HG02870 (cell line): Measurements from ENCODE around the gene CNDP2.

Experiments
- ATAC-seq: cut with Tn5 transposase; IDR thresholded peaks from one replicate; pipeline ENCODE4 v1.9.1; 2021; ENCODE audit warnings: mild to moderate bottlenecking, moderate library complexity; ENCODE audit not compliant: unreplicated experiment

Gene CNDP2

GRCh38 chr18:74532511-74533025, 36.4 kb downstream of the CNDP2 start:
- ATAC-seq: no peak

GRCh38 chr18:74533666-74534065, 37.5 kb downstream of the CNDP2 start:
- ATAC-seq: no peak

DNA sequence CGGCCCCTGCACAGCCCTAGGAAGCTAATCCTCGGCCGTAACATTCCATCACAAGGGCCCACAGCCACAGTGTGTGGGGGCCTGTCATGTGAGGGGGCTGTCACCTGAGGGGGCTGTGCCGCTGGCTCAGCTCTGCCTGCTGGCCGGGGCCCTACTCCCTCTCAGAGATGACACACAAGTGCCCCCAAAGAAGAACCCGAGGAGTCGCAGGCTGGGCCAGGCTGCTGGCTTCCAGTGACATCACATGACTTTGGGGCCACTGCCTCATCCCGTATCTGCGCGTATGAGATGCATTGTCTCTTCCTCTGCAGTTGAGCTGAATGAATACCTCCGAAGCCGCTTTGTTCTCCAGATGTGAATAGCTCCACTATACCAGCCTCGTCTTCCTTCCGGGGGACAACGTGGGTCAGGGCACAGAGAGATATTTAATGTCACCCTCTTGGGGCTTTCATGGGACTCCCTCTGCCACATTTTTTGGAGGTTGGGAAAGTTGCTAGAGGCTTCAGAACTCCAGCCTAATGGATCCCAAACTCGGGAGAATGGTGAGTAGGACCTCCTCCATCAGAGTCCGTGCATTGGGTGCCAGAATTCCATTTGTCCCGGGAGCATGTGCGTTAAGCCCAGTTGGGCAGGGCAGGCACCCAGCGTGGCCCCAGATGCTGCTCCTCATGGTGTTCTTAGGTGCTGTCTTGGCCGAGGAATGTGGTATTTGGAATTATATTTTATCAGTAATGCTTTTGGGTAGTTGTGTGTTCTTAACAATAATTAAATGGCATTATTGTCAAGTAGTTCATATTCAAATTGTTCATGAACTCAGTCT, 38.2 kb downstream of the CNDP2 start, which contains the start of gene CNDP1:
Gene CNDP1 (plus strand): TSS at position 351 of the 820 bp plus-strand sequence. CDS start 168 bp downstream, at position 519.
- no peak for ATAC-seq

DNA sequence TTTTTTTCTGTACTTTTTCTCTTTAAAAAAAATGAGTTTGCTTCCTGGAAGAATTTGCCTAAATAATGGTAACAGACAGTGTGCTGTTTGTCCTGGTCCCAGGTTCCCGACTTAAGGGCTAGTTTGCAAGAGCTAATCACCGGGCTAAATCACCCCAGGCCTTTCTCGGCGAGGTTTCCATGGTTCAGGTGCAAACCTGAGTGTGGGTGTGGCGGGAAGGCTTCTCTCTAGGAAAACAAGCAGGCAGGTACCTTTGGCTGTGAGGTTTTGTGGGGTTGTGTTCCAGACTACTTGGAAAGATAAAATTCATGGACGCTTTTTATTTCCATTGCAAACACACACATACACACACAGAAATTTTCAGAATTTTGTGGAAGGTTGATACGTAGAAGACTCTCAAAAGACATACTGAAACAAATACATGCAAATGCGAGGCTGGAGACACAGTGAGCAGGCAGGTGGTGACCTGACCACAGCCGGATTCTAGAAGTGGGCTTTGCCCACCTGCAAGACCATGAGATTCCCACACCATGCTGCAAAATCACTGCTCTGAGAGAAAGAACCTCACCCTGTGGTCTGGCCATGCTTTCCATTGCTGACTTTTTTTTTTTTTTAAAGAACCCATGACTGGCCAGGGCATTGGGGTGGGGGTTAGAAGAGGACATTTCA, 39.0 kb downstream of the CNDP2 start:
- peak; percentile 91 for ATAC-seq

DNA sequence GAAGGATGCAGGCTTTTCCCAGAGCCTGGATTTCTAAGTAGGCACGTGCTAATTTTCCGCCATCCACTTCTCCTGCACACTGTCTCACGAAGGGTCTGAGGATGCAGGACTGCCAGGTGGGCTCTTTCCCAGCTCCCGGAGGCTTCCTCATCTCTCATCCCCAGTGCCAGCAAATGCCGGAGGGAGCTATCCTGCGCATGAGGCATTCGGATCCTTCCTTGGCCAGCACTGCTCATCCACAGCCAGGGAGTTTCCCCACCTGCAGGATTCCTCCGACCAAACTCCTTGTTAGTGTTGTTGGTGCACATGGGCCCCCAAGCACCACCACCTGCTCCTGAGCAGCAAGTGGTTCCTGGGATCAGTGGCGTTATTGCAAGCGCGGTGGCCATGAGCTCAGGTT, 43.1 kb downstream of the CNDP2 start:
- ATAC-seq: no peak

DNA sequence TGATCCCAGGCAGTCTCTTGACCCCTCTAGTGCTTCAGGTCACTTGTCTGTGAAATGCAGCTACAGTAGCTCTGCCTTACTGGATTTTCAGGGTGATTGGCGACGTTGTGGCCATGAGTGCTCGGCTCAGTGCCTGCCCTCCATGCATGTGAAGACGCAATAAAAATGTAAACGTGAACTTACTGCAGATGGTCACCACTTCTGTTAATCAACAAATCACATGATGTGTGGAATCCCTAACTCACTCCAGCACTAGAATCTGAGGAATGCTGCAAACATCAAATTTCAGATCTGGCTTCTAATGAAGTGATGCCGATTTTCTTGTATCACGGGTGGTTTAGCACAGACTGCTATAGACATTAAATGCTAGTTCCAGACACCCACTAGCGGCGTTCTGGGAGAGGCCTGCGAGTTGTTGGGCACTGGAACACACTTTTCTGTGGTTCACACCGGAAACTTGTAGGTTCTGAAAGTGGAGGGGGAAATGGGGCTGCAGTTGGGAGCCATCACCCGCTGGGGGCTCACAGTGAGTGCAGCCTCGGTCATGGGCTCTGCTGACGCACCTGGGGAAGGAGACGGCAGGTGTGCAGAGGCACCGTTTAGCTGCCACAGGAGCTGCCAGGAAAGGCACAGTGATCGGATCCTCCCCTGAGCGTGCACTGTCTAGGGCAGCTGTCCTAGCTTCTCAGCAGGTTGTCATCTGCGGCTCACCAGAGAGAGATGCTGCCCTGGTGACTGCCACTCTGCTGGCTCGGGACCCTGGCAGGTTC, 44.7 kb downstream of the CNDP2 start:
- ATAC-seq: peak; percentile 60

DNA sequence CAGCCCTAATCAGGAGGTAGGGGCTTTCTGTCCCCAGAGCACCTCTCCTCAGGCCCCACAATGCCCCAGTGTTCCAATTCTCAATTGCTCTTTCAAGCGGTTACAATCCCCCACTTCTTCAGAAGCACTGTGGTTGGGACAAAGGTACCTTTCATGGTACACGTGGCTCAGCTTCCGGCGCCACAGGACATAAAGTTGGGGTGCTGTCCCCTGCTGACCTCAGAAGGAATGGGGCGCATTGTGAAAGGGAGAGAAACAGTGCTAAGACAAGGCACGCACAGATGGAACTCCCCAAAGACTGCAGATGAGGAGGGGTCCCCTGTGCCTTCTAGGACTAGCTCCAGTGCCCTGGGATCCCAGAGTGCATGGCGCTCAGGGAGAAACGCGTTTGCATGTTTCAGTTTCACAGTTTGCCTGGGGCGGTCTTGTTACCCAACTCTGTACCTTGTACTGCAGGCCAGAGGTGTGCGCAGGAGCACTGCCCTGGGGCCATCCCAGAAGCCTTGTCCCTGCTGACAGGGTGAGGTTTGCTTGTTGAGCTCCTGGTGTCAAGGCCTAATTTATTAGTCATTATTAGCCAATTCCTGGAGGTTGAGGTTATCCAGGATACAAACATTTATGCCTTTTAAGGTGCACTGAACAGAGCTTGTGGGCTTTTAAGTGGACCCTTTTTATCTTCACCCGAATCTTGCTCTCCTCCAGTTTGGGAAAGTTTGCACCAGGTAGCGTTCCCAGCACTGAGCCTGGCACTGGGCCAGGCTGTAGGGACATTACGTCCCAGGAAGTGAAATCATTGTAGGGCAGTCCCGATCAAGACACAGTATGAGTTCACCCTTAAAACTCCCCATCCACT, 45.8 kb downstream of the CNDP2 start:
- ATAC-seq: no peak

GRCh38 chr18:74544898-74545297, 48.7 kb downstream of the CNDP2 start:
- no peak for ATAC-seq

DNA sequence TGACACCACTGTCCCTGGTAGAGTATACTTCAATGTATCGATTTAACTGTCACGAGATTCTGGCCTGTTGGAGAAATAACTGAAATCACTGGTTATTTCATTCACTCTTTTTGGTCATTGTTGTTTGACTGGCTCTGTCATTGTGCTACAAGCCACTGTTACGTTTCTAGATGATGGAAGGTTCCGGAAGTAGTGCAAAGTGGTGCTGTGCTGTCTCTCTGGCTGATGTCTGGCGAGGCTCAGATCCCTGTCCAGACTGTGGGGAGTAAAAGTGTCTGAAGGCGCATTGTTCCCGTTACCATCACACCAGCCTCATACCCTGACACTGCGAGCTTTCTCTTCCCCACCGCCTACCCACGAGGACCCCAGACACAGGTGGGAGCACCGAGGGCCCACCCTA, 49.8 kb downstream of the CNDP2 start:
- ATAC-seq: no peak

- no peak for ATAC-seq
Observed at GRCh38 chr18:74546751-74547530, 50.8 kb downstream of the CNDP2 start.

DNA sequence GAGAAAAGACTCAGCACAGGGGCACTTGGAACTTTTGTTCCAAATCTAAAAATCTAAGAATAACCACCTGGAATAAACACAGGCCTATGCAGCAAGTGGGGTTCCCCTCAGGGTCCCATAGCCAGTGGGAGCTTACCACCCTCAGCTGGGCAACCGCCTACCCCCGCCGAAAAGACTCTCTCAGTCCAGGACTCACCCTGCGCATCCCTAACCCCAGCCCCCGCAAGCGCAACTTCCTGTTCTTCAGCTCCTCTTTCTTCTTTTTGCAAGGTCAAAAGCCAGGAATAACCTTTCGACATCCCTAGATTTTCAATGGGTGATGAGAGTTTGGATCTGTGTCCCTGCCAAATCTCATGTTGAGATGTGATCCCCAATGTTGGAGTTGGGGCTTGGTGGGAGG, 51.7 kb downstream of the CNDP2 start:
- no peak for ATAC-seq

DNA sequence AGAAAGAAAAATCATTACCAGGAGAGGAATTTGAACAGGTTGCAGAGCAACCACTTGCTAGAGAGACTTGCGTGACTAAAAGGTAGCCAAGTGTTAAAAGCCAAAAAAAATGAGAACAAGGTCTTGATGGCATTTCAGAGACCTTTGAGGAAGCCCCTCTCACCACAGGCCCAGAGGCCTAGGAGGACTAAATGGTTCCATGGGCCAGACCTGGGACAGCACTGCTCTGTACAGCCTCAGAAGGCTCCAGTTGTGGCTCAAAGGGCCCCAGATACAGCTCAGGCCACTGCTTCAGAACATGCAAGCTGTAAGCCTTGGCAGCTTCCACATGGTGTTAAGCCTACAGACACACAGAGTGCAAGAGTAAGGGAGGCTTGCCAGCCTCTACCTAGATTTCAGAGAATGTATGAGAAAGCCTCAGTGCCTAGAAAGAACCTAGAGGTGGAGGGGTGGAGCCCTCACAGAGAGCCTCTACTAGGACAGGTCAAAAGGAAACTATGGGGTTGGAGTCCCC, 53.5 kb downstream of the CNDP2 start:
- no peak for ATAC-seq

- no peak for ATAC-seq
Observed at GRCh38 chr18:74550886-74551285, 54.7 kb downstream of the CNDP2 start.

DNA sequence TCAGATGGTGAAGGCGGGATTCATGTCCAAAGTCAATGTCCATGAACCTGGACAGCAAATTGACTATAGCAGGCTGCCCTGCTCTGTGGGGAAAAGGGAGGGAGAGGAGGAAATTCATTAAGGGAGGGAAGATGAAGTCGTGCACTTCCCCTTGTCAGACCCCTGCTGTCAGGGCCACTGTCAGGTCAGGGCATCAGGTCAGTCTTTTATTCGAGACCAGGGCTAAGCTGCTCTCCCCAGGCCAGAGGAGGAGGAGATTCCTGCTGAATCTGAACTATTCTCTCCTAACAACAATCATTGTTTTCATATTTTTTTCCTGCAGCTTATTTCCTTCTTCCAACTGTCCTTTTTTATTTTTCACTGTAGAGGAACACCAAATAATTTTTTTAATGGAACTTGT, 55.3 kb downstream of the CNDP2 start:
- no peak for ATAC-seq

DNA sequence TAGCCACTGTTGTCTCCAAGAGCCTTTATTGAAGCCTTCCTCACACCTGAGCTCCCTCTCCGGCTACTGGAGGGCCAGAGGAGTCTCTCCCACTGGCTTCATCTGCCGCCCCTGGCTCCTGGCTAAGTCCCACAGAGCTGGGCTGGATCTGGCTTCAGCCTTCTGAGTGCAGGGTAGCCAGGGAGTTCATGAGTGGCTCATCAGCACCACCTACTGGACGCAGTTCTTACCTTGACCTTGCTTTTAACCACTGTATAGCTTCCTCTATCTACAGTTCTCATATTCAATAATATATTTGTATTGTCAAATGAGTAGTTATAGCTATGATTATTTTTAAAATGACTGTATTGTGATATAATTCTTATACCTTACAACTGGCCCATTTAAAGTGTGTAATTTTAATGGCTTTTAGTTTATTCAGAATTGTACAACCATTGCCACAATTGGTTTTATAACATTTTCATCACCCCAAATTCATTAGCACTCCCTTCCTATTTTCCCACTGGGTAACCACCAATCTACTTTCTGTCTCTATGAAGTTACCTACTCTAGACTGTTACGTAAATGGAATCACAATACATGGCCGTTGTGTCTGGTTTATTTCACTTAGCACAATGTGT, 55.9 kb downstream of the CNDP2 start:
- peak; percentile 100 for ATAC-seq

DNA sequence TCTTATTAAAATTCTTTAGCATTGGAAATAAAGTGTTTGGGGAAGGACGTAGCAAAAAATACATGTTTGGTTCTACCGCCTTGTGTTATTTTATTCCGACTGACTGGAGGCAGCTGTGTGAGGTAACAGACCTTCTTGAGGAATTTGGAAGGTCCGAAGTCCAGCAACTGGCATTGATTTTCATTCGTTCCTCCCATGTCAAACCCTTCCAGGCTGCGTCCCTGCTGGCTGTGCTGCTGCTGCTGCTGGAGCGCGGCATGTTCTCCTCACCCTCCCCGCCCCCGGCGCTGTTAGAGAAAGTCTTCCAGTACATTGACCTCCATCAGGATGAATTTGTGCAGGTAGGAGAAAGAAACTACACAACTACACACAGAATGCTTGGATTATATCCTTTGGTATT, 60.0 kb downstream of the CNDP2 start:
- no peak for ATAC-seq

DNA sequence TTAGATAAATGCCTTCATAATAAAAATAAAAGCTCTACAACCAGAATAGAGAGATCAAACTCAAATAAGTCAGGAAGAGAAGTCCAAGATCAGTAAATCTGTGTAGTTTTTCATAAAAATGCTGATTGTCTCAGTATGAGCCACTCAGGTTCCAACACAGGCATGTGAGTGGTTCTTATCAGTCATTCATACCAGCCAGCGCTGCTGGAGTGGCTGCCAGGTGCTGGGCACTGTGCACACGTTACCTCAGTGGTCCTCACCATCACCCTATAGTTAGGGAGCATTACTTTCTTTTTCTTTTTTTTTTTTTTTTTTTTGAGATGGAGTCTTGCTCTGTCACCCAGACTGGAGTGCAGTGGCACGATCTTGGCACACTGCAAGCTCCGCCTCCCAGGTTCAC, 61.9 kb downstream of the CNDP2 start:
- no peak for ATAC-seq

DNA sequence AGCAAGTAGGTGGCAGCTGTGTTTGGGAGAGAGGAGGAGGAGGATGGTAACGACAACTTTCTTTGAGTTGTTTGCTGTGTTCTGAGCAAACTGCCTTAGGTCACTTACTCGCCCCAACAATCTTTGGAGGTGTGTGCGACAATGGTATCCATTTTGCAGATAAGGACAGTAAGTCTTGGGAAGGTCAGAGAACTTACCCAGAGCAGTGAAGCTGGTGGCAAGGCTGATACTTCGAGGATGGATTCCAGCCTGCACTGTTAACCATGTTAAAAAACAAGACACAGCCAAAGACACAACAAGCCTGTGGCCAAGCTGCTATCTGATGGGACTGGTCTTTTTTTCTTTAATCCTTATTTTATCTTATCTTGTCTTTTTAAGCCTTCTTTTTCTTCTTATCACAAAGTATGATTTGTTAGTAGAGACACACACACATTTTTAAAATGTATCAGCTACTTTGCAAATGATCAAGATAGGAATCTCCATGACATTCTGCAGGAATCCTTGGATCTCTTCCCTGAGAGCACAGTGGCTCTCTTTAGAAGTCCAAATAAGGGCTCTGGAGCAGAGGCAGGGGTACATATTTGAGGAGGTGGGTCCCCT, 66.1 kb downstream of the CNDP2 start:
- no peak for ATAC-seq

DNA sequence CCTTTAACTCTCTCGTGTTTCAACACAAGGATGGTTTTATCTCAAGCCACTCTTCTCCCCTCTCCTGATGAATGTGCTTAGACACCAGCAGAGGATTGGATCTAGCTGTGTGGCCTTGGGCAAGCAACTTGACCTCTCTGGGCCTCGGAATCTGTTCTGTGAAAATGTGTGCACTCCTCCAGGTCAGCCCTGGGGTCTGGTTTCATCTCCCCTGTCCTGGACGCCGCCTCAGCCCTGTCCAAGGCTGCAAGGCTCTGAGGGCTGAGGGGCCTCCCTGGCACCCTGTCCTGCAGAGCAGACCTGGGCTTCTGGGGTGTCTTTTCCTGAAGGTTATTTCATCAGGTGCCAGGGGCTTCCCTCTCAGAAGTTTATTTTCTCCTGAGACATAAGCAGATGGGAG, 66.6 kb downstream of the CNDP2 start:
- ATAC-seq: no peak
